Measurements from ENCODE around the gene SOX18.

SOX18 gene

GRCh38 chr20:64037498-64038213 lies 11.8 kb downstream of the SOX18 start:
- no peak for DNase-seq (ENCODE audit: low read depth)

- no peak for DNase-seq (ENCODE audit: low read depth)
Observed at GRCh38 chr20:64037199-64037497, 12.3 kb downstream of the SOX18 start.

GRCh38 chr20:64036346-64037198 lies 12.9 kb downstream of the SOX18 start:
- peak; percentile 33 for DNase-seq (ENCODE audit: low read depth)

GRCh38 chr20:64035933-64036345 lies 13.5 kb downstream of the SOX18 start, which contains the start of gene C20orf204:
Gene C20orf204 (plus strand): TSS chr20:64036182. CDS start chr20:64036324, 142 bp downstream.
- no peak for DNase-seq (ENCODE audit: low read depth)

GRCh38 chr20:64035066-64035932 lies 14.1 kb downstream of the SOX18 start:
- DNase-seq (ENCODE audit: low read depth): no peak

- no peak for DNase-seq (ENCODE audit: low read depth)
Observed at GRCh38 chr20:64033981-64034493, 15.4 kb downstream of the SOX18 start.

GRCh38 chr20:64032706-64033624 lies 16.5 kb downstream of the SOX18 start:
- DNase-seq (ENCODE audit: low read depth): no peak

- DNase-seq (ENCODE audit: low read depth): no peak
Observed at GRCh38 chr20:64031822-64032314, 17.6 kb downstream of the SOX18 start.

- DNase-seq (ENCODE audit: low read depth): no peak
Observed at GRCh38 chr20:64030371-64031134, 18.9 kb downstream of the SOX18 start.

- DNase-seq (ENCODE audit: low read depth): no peak
Observed at GRCh38 chr20:64029293-64030117, 19.9 kb downstream of the SOX18 start.

GRCh38 chr20:64027981-64028685 lies 21.3 kb downstream of the SOX18 start:
- no peak for DNase-seq (ENCODE audit: low read depth)

- DNase-seq (ENCODE audit: low read depth): no peak
Observed at GRCh38 chr20:64025826-64026412, 23.5 kb downstream of the SOX18 start.

GRCh38 chr20:64025101-64025825 lies 24.2 kb downstream of the SOX18 start:
- no peak for DNase-seq (ENCODE audit: low read depth)

GRCh38 chr20:64024141-64024990 lies 25.1 kb downstream of the SOX18 start:
- DNase-seq (ENCODE audit: low read depth): no peak

- no peak for DNase-seq (ENCODE audit: low read depth)
Observed at GRCh38 chr20:64023361-64024140, 25.9 kb downstream of the SOX18 start.

All from activated T-cell treated with anti-CD3 and anti-CD28 coated beads for 48 hours (primary cell).